NCI-H774 (cell line): Measurements from ENCODE around the gene MAN1A2.

Experiments used
- DNase-seq: peaks from one replicate; lab custom pipeline; 2025; lab: John Stamatoyannopoulos, UW

Gene MAN1A2

DNA sequence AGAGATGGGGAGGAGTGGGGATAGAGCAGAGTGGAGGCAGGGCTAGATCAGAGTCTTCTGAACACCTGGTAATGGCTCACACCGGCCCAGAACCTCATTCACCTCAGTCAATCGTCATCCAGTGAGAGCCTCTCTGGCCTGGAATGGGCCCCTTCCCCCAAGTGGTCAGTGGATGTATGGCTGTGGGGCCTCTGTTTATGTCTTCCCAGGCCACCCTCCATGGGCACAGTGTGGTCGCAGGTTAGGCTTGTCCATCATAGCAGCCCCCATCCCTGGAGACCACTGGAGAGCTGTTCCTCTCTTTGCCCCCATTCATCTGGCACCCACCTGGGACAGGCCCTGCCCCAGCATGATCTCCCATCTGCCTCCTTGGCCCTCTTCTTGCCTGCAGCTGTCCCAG lies 209.0 kb downstream of the MAN1A2 start:
- DNase-seq, result no peak

DNA sequence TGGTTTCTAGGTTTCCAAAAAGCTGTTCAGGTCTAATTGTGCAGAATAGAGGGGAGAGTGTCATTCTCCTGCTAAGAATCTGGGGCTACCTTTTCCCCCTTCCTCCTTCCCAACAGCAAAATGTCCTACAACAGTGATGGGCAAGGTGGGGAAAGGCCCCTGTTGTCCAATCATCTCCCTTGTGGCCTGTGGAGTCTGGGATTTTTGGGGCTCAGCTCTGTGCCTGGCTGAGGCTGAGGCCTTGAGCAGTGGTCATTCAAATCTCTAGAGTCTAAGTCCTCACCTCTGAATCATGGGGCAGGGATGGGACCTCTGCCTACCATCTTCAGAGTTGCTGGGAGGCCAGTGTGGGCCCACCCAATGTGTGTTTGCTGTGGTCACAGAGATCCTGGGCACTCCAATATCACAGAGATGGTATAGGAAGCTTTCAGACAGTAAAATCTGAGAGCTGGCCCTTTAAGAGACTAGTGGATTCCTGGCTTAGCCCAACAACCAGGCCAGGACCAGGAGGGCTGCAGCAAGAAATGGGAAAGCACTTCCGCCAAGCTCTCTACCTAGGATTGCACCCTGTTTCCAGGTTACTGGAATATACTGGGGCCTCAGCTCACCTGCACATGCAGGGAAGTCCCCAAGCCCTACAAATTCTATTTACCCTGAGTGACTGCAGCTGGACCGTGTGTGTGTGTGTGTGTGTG lies 210.1 kb downstream of the MAN1A2 start:
- no peak for DNase-seq

- no peak for DNase-seq
These were observed 211.2 kb downstream of the MAN1A2 start for GRCh38 chr1:117578466-117578865.
